ENCODE results near the gene CNTN4. TPM values are rescaled to one million over a fixed set of nuclear protein-coding genes. Genes with fewer than 3 reads are reported as not detected.
"Not testable (repeated sequence)": the region's sequence is repeated elsewhere in the genome, so short reads cannot be mapped to it uniquely, and the experiment has no call there.

CNTN4 gene
- total and polyA plus RNA-seq, 8 donors = 2.5 to 10.8 (median 5.1) TPM

DNA sequence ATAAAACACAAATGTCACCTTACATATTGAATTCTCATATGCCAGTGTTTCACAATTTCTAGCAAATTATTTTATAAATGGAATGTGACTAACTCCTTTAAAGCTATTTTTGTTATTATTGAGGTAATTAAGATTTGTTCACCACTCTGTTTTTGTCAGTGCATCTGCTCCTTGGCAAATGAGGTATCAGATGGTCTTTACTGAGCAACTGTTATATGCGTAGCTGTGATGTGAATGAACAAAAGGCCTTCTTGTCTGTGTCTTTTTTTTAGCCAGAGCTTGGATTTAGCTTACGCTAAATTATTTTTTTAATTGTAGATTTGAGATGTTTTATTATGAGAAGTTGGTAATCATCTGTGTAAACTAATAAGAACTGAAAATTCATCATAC is 886.2 kb downstream of the CNTN4 start:
- DNase-seq = no peak
- FAIRE-seq = no peak
- Histone ChIP-seq H3K4me3 (no peak overlapping the region), H3K27me3 (no peaks in the 10 kb centered on the region), H3K9me3 (no peaks in the 10 kb centered on the region), H3K36me3 (no peaks in the 10 kb centered on the region), H3K4me1 (no peaks in the 10 kb centered on the region), H3K27ac (no peak overlapping the region)
- 85 to 87% methylated on average over 2 of the region's 2 CpGs for WGBS, 2 donors
- no peak for ATAC-seq
- intact Hi-C loops (cut with DNase I) = no loop called here
- TF ChIP-seq, protein P1, sequence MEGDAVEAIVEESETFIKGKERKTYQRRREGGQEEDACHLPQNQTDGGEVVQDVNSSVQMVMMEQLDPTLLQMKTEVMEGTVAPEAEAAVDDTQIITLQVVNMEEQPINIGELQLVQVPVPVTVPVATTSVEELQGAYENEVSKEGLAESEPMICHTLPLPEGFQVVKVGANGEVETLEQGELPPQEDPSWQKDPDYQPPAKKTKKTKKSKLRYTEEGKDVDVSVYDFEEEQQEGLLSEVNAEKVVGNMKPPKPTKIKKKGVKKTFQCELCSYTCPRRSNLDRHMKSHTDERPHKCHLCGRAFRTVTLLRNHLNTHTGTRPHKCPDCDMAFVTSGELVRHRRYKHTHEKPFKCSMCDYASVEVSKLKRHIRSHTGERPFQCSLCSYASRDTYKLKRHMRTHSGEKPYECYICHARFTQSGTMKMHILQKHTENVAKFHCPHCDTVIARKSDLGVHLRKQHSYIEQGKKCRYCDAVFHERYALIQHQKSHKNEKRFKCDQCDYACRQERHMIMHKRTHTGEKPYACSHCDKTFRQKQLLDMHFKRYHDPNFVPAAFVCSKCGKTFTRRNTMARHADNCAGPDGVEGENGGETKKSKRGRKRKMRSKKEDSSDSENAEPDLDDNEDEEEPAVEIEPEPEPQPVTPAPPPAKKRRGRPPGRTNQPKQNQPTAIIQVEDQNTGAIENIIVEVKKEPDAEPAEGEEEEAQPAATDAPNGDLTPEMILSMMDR (IDR thresholded peaks at IDR 0.05) = no peak

DNA sequence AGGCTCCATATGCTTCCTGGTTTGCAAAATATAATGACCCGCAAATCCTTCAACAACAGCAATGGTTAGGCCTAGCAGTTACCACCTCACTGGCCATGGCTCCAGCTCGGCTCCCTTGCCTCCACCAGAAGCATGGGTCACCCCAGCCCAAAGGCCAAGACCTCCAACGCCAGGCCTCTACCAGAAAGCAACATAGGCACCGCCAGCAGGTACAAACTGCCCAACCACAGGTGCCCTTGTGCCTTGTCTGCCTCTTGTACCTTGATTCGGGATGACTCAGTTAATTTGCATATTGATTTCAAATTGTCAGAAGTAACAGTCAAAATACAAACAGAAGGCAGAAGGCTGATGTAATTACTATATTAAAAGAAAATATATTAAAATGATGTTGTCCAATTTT is 886.8 kb downstream of the CNTN4 start:
- no peak for DNase-seq
- H3K4me1 ChIP-seq = no peaks in the 10 kb centered on the region
- H3K9me3 ChIP-seq = no peaks in the 10 kb centered on the region
- ATAC-seq = no peak
- no peak overlapping the region for H3K4me3 ChIP-seq
- no peaks in the 10 kb centered on the region for H3K36me3 ChIP-seq
- TF ChIP-seq, protein P1 (IDR thresholded peaks at IDR 0.05) = no peak
- 67 to 76% methylated on average over 5 of the region's 5 CpGs for WGBS, 2 donors
- no peaks in the 10 kb centered on the region for H3K27me3 ChIP-seq
- no peak for FAIRE-seq
- intact Hi-C loops (cut with DNase I) = no loop called here
- H3K27ac ChIP-seq = no peak overlapping the region

DNA sequence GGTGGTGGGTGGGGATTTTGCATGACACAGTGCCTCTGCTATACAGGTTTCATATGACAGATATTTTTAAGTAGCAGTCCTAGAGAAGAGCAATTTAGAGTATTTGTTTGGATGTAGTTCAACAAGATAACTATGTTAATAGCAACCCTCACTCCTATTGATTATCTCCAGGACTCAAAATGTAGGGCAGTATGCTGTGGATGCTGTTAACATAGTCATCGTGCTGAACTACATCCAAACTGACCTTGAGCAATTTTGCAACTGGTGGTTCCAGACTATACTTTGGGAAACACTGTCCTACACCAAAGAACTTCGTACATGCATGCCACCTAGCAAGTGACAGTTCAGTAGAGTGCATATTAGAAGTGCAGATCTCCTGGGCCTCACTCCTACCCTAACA is 893.9 kb downstream of the CNTN4 start:
- Histone ChIP-seq H3K4me3 (no peak overlapping the region), H3K4me1 (no peaks in the 10 kb centered on the region), H3K9me3 (no peaks in the 10 kb centered on the region), H3K27me3 (no peaks in the 10 kb centered on the region), H3K27ac (no peak overlapping the region), H3K36me3 (no peaks in the 10 kb centered on the region)
- 40 to 47% methylated on average over 2 of the region's 2 CpGs for WGBS, 2 donors
- no peak for FAIRE-seq
- DNase-seq = no peak
- intact Hi-C loops (cut with DNase I) = no loop called here
- TF ChIP-seq, protein P1 (IDR thresholded peaks at IDR 0.05) = no peak
- ATAC-seq = no peak

DNA sequence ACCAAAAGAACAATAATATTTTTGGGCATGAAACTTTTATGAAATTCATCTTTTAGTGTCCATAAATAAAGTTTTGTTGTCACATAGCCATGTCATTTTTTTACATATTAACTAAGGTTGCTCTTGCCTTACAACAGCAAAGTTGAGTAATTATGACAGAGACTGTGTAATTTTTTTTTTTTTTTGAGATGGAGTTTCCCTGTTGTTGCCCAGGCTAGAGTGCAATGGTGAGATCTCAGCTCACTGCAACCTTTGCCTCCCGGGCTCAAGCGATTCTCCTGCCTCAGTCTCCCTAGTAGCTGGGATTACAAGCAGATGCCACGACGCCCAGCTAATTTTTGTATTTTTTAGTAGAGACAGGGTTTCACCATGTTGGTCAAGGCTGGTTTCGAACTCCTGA is 894.5 kb downstream of the CNTN4 start:
- H3K27me3 ChIP-seq; intact Hi-C loops (cut with DNase I); H3K9me3 ChIP-seq; DNase-seq; H3K4me3 ChIP-seq; H3K36me3 ChIP-seq; FAIRE-seq; H3K4me1 ChIP-seq; H3K27ac ChIP-seq: not testable (repeated sequence)
- peak in 1 of 4 donors; percentile 28 for ATAC-seq
- 83 to 93% methylated on average over 5 of the region's 5 CpGs for WGBS, 2 donors

DNA sequence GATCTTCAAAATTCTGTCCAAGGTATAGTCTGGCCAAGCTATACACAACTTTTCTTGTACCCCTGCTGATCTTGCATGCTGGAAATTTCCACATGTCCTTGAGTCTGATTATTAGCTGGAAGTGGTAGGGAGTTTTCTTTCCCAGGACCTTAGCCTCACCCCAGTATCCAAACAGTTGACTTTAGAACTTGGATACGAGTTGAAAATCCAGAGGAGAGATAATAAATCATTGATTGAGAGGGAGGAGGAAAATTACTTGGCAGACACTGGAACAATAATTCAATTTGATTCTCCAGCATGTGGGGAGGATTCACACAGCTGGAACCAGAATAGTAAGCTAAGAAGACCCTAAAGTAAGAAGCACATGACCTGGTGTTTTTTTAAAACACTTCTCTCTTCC is 895.1 kb downstream of the CNTN4 start:
- intact Hi-C loops (cut with DNase I) = no loop called here
- WGBS, 2 donors = 3 to 4% methylated on average over 1 of the region's 1 CpG
- Histone ChIP-seq H3K27ac (no peak overlapping the region), H3K27me3 (no peaks in the 10 kb centered on the region), H3K9me3 (no peaks in the 10 kb centered on the region), H3K4me3 (no peak overlapping the region), H3K36me3 (no peaks in the 10 kb centered on the region), H3K4me1 (no peaks in the 10 kb centered on the region)
- ATAC-seq = peak in 1 of 4 donors; percentile 45
- no peak for FAIRE-seq
- DNase-seq = no peak
- TF ChIP-seq, protein P1 (IDR thresholded peaks at IDR 0.05) = no peak

DNA sequence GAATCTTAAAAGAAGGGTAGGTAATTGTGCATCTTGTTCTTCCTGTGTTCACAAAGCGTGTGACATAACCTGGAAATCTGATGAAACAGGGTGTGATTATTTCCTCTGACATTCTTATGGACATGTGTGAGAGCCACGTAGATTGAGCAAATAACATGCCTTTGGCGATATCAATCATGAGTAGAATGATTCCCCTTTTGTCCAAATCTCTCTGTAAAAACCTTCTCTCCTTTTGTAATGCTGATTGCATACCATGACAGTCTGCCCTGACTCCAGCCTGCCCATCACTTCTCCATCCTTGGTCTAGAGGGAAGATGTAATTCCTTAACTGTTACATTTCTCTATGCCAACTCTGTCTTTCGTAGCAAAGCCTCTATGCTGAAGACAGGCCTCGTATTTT is 896.5 kb downstream of the CNTN4 start:
- WGBS, 2 donors = 60 to 82% methylated on average over 5 of the region's 5 CpGs
- FAIRE-seq (no peak), ATAC-seq (no peak)

More for the DNA sequence above, 896.5 kb downstream of the CNTN4 start:
- Histone ChIP-seq H3K27ac (no peak overlapping the region), H3K4me3 (no peak overlapping the region), H3K9me3 (no peaks in the 10 kb centered on the region), H3K27me3 (no peaks in the 10 kb centered on the region), H3K36me3 (no peaks in the 10 kb centered on the region), H3K4me1 (no peaks in the 10 kb centered on the region)
- DNase-seq = no peak
- TF ChIP-seq, protein P1 (IDR thresholded peaks at IDR 0.05) = no peak
- intact Hi-C loops (cut with DNase I) = no loop called here
